ENCODE data around the gene KBTBD13.

- TF ChIP-seq, protein P1, sequence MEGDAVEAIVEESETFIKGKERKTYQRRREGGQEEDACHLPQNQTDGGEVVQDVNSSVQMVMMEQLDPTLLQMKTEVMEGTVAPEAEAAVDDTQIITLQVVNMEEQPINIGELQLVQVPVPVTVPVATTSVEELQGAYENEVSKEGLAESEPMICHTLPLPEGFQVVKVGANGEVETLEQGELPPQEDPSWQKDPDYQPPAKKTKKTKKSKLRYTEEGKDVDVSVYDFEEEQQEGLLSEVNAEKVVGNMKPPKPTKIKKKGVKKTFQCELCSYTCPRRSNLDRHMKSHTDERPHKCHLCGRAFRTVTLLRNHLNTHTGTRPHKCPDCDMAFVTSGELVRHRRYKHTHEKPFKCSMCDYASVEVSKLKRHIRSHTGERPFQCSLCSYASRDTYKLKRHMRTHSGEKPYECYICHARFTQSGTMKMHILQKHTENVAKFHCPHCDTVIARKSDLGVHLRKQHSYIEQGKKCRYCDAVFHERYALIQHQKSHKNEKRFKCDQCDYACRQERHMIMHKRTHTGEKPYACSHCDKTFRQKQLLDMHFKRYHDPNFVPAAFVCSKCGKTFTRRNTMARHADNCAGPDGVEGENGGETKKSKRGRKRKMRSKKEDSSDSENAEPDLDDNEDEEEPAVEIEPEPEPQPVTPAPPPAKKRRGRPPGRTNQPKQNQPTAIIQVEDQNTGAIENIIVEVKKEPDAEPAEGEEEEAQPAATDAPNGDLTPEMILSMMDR (IDR thresholded peaks at IDR 0.05): no peak
- TF ChIP-seq POLR2A (IDR thresholded peaks at IDR 0.05): no peak
Observed at GRCh38 chr15:65087873-65088642, 11.5 kb downstream of the KBTBD13 start.
